SK-N-SH treated with all-trans-retinoic acid at 6 μM for 48 hours (cell line): ENCODE data around the gene ZXDC.

Source experiments
- ATAC-seq: fragments of 200-7000 bp; cut with Tn5 transposase; 3 replicates; pipeline ENCODE4 v1.9.1; 2020; ENCODE audit warnings: mild to moderate bottlenecking, moderate library complexity
- ARNTL ChIP-seq: fragments of 450-650 bp; formaldehyde crosslinking; IDR thresholded peaks from 2 replicates; pipeline ENCODE4 v1.5.0; 2020; ENCODE audit warnings: low read depth, mild to moderate bottlenecking, moderate library complexity, borderline replicate concordance
- CSDC2 ChIP-seq: fragments of 250-450 bp; sonication (Bioruptor Pico); IDR thresholded peaks from 2 replicates; pipeline ENCODE4 v1.5.0; 2020; ENCODE audit warnings: mild to moderate bottlenecking, moderate library complexity
- GLIS3 ChIP-seq: fragments of 250-450 bp; sonication (Bioruptor Pico); IDR thresholded peaks from 2 replicates; pipeline ENCODE4 v1.5.0; 2020; ENCODE audit warnings: mild to moderate bottlenecking, moderate library complexity
- OSR1 ChIP-seq: fragments of 250-450 bp; sonication (Bioruptor Pico); IDR thresholded peaks from 2 replicates; pipeline ENCODE4 v1.8.0; 2022; ENCODE audit warnings: moderate library complexity, mild to moderate bottlenecking, inconsistent platforms
- PPARA ChIP-seq: fragments of 250-450 bp; sonication (Bioruptor Pico); IDR thresholded peaks from 2 replicates; pipeline ENCODE4 v1.5.0; 2020; ENCODE audit warnings: mild to moderate bottlenecking, borderline replicate concordance
- RARB ChIP-seq: fragments of 250-450 bp; sonication (Bioruptor Pico); IDR thresholded peaks from 2 replicates; pipeline ENCODE4 v1.8.0; 2021; ENCODE audit warnings: mild to moderate bottlenecking, moderate library complexity
- SNAI2 ChIP-seq: fragments of 250-450 bp; sonication (Bioruptor Pico); IDR thresholded peaks from 2 replicates; pipeline ENCODE4 v1.5.0; 2020; ENCODE audit warnings: mild to moderate bottlenecking, moderate library complexity
- TCF4 ChIP-seq: fragments of 250-450 bp; sonication (Bioruptor Pico); IDR thresholded peaks from 2 replicates; pipeline ENCODE4 v1.8.0; 2021; ENCODE audit warnings: mild to moderate bottlenecking, moderate library complexity, borderline replicate concordance
- TOX ChIP-seq: fragments of 250-450 bp; sonication (Bioruptor Pico); IDR thresholded peaks from 2 replicates; pipeline ENCODE4 v1.8.0; 2021; ENCODE audit warnings: mild to moderate bottlenecking, moderate library complexity, borderline replicate concordance
- ZC3H10 ChIP-seq: fragments of 250-450 bp; sonication (Bioruptor Pico); IDR thresholded peaks from 2 replicates; pipeline ENCODE4 v1.5.1; 2021; ENCODE audit warnings: mild to moderate bottlenecking, moderate library complexity
- ZFP3 ChIP-seq: fragments of 250-450 bp; sonication (Bioruptor Pico); IDR thresholded peaks from 2 replicates; pipeline ENCODE4 v1.5.0; 2020; ENCODE audit warnings: mild to moderate bottlenecking, moderate library complexity
- ZFP30 ChIP-seq: fragments of 450-650 bp; formaldehyde crosslinking; IDR thresholded peaks from 2 replicates; pipeline ENCODE4 v1.5.0; 2022; ENCODE audit warnings: mild to moderate bottlenecking, moderate library complexity
- ZNF70 ChIP-seq: fragments of 450-650 bp; formaldehyde crosslinking; IDR thresholded peaks from 2 replicates; pipeline ENCODE4 v1.5.0; 2020; ENCODE audit warnings: mild to moderate bottlenecking, moderate library complexity
- ZNF8 ChIP-seq: fragments of 450-650 bp; formaldehyde crosslinking; IDR thresholded peaks from 2 replicates; pipeline ENCODE4 v1.5.0; 2020; ENCODE audit warnings: mild to moderate bottlenecking, moderate library complexity
- TF ChIP-seq, protein P1 (sequence below): fragments of 250-450 bp; sonication (Bioruptor Pico); IDR thresholded peaks from 2 replicates; pipeline ENCODE4 v1.5.0; 2020; ENCODE audit warnings: mild to moderate bottlenecking, moderate library complexity
- TF ChIP-seq, protein P2 (sequence below): fragments of 250-450 bp; sonication (Bioruptor Pico); IDR thresholded peaks from 2 replicates; pipeline ENCODE4 v1.8.0; 2020; ENCODE audit warnings: mild to moderate bottlenecking, moderate library complexity, borderline replicate concordance
- TF ChIP-seq, protein P3 (sequence below): fragments of 250-450 bp; sonication (Bioruptor Pico); IDR thresholded peaks from 2 replicates; pipeline ENCODE4 v1.5.1; 2021; ENCODE audit warnings: mild to moderate bottlenecking, moderate library complexity
- TF ChIP-seq, protein P4 (sequence below): fragments of 250-450 bp; sonication (Bioruptor Pico); IDR thresholded peaks from 2 replicates; pipeline ENCODE4 v1.5.1; 2020; ENCODE audit warnings: low read depth, mild to moderate bottlenecking, moderate library complexity
- TF ChIP-seq, protein P5 (sequence below): fragments of 250-450 bp; sonication (Bioruptor Pico); IDR thresholded peaks from 2 replicates; pipeline ENCODE4 v1.8.0; 2021; ENCODE audit warnings: low read depth, mild to moderate bottlenecking, moderate library complexity, borderline replicate concordance

The ZXDC gene

DNA sequence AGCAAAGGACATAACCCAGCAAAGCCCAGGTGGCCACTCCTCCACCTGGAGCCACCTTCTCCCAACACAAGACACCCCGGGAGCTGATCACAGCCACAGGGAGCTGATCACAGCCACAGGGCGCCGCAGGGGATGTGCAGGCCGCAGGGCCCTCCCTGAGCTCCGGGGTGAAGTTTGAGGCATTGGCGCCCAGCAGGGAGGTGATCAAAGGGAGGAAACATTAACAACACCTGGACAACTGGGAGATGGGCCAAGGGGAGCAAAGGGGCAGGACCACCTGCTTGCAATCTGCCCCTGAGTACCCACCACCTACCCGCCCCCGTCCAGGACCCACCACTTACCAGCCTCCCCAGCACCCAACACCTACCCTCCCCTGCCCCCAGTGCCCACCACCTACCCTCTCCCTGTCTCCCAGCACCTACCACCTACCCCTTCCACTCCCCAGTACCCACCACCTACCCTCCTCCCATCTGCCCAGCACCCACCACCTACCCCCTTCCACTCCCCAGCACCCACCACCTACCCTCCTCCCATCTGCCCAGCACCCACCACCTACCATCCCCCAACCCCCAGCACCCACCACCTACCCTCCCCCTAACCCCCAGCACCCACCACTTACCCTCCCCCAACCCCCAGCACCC, 39.5 kb upstream of the ZXDC start:
- TF ChIP-seq SNAI2 (CRISPR knock-in tag), result no peak
- no peak for TF ChIP-seq ZFP3 (CRISPR knock-in tag)
- TF ChIP-seq, protein P1, sequence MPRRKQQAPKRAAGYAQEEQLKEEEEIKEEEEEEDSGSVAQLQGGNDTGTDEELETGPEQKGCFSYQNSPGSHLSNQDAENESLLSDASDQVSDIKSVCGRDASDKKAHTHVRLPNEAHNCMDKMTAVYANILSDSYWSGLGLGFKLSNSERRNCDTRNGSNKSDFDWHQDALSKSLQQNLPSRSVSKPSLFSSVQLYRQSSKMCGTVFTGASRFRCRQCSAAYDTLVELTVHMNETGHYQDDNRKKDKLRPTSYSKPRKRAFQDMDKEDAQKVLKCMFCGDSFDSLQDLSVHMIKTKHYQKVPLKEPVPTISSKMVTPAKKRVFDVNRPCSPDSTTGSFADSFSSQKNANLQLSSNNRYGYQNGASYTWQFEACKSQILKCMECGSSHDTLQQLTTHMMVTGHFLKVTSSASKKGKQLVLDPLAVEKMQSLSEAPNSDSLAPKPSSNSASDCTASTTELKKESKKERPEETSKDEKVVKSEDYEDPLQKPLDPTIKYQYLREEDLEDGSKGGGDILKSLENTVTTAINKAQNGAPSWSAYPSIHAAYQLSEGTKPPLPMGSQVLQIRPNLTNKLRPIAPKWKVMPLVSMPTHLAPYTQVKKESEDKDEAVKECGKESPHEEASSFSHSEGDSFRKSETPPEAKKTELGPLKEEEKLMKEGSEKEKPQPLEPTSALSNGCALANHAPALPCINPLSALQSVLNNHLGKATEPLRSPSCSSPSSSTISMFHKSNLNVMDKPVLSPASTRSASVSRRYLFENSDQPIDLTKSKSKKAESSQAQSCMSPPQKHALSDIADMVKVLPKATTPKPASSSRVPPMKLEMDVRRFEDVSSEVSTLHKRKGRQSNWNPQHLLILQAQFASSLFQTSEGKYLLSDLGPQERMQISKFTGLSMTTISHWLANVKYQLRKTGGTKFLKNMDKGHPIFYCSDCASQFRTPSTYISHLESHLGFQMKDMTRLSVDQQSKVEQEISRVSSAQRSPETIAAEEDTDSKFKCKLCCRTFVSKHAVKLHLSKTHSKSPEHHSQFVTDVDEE, result no peak
- no peak for TF ChIP-seq ARNTL (CRISPR knock-in tag)
- TF ChIP-seq, protein P2, sequence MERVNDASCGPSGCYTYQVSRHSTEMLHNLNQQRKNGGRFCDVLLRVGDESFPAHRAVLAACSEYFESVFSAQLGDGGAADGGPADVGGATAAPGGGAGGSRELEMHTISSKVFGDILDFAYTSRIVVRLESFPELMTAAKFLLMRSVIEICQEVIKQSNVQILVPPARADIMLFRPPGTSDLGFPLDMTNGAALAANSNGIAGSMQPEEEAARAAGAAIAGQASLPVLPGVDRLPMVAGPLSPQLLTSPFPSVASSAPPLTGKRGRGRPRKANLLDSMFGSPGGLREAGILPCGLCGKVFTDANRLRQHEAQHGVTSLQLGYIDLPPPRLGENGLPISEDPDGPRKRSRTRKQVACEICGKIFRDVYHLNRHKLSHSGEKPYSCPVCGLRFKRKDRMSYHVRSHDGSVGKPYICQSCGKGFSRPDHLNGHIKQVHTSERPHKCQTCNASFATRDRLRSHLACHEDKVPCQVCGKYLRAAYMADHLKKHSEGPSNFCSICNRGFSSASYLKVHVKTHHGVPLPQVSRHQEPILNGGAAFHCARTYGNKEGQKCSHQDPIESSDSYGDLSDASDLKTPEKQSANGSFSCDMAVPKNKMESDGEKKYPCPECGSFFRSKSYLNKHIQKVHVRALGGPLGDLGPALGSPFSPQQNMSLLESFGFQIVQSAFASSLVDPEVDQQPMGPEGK, result no peak
- no peak for TF ChIP-seq ZC3H10 (CRISPR knock-in tag)
- TF ChIP-seq ZNF70 (CRISPR knock-in tag), result no peak
- no peak for TF ChIP-seq ZFP30 (CRISPR knock-in tag)
- TF ChIP-seq OSR1 (CRISPR knock-in tag), result no peak
- TF ChIP-seq ZNF8, result no peak
- no peak for TF ChIP-seq TCF4 (CRISPR knock-in tag)
- ATAC-seq, result no peak

DNA sequence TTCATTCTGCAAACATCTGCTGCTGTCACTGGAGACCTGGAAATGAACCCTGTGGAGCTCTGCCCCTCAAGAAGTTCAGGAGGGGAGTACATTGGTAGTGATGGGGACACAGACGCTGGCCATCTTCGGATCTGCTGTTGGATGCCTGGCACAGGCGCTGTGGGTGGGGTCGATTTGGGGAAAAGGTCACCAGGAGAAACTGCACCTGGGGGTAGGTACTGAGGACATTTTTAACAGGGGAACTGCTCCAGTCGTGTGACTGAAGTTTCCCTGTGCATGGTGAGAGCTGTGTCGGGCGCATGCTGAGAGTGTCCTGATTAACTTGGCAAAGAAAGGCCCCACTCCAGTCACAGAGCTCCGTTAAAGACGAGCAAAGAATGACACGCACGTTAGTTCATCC, 38.5 kb upstream of the ZXDC start:
- TF ChIP-seq RARB (CRISPR knock-in tag), result no peak
- no peak for TF ChIP-seq OSR1 (CRISPR knock-in tag)
- TF ChIP-seq TCF4 (CRISPR knock-in tag), result no peak
- TF ChIP-seq GLIS3, result no peak
- no peak for TF ChIP-seq SNAI2 (CRISPR knock-in tag)
- TF ChIP-seq TOX (CRISPR knock-in tag), result no peak
- no peak for TF ChIP-seq ZC3H10 (CRISPR knock-in tag)
- no peak for TF ChIP-seq ZFP3 (CRISPR knock-in tag)
- TF ChIP-seq, protein P2, result no peak
- TF ChIP-seq, protein P3, sequence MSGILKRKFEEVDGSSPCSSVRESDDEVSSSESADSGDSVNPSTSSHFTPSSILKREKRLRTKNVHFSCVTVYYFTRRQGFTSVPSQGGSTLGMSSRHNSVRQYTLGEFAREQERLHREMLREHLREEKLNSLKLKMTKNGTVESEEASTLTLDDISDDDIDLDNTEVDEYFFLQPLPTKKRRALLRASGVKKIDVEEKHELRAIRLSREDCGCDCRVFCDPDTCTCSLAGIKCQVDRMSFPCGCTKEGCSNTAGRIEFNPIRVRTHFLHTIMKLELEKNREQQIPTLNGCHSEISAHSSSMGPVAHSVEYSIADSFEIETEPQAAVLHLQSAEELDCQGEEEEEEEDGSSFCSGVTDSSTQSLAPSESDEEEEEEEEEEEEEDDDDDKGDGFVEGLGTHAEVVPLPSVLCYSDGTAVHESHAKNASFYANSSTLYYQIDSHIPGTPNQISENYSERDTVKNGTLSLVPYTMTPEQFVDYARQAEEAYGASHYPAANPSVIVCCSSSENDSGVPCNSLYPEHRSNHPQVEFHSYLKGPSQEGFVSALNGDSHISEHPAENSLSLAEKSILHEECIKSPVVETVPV (CRISPR knock-in tag), result no peak
- TF ChIP-seq PPARA (CRISPR knock-in tag), result no peak
- TF ChIP-seq, protein P1, result no peak
- no peak for TF ChIP-seq CSDC2 (CRISPR knock-in tag)
- TF ChIP-seq ZFP30 (CRISPR knock-in tag), result no peak
- TF ChIP-seq ZNF70 (CRISPR knock-in tag), result no peak
- TF ChIP-seq, protein P4, sequence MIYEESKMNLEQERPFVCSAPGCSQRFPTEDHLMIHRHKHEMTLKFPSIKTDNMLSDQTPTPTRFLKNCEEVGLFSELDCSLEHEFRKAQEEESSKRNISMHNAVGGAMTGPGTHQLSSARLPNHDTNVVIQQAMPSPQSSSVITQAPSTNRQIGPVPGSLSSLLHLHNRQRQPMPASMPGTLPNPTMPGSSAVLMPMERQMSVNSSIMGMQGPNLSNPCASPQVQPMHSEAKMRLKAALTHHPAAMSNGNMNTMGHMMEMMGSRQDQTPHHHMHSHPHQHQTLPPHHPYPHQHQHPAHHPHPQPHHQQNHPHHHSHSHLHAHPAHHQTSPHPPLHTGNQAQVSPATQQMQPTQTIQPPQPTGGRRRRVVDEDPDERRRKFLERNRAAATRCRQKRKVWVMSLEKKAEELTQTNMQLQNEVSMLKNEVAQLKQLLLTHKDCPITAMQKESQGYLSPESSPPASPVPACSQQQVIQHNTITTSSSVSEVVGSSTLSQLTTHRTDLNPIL, result no peak
- TF ChIP-seq, protein P5, sequence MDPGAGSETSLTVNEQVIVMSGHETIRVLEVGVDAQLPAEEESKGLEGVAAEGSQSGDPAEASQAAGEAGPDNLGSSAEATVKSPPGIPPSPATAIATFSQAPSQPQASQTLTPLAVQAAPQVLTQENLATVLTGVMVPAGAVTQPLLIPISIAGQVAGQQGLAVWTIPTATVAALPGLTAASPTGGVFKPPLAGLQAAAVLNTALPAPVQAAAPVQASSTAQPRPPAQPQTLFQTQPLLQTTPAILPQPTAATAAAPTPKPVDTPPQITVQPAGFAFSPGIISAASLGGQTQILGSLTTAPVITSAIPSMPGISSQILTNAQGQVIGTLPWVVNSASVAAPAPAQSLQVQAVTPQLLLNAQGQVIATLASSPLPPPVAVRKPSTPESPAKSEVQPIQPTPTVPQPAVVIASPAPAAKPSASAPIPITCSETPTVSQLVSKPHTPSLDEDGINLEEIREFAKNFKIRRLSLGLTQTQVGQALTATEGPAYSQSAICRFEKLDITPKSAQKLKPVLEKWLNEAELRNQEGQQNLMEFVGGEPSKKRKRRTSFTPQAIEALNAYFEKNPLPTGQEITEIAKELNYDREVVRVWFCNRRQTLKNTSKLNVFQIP (CRISPR knock-in tag), result no peak
- ATAC-seq, result no peak
